ENCODE data around the gene FUBP3.

FUBP3 gene

GRCh38 chr9:130541533-130541932 lies 37.8 kb upstream of the FUBP3 start:
- H3K4me3 ChIP-seq (ENCODE audit: low read length) = no peak overlapping the region
- no peaks in the 10 kb centered on the region for H3K36me3 ChIP-seq (replicated peaks; ENCODE audit: low read depth, low read length)
- H4K20me1 ChIP-seq (ENCODE audit: insufficient read depth, low read length) = no peaks in the 10 kb centered on the region
- H2AFZ ChIP-seq (ENCODE audit: low read depth, low read length) = no peak overlapping the region
- H3K9ac ChIP-seq (ENCODE audit: low read length) = no peak overlapping the region
- H3K27ac ChIP-seq (ENCODE audit: low read length) = no peak overlapping the region
- H3K4me2 ChIP-seq (ENCODE audit: low read length) = no peak overlapping the region
- TF ChIP-seq EZH2phosphoT487 (IDR thresholded peaks at IDR 0.05; ENCODE audit: low read depth) = no peak
- TF ChIP-seq, protein P1, sequence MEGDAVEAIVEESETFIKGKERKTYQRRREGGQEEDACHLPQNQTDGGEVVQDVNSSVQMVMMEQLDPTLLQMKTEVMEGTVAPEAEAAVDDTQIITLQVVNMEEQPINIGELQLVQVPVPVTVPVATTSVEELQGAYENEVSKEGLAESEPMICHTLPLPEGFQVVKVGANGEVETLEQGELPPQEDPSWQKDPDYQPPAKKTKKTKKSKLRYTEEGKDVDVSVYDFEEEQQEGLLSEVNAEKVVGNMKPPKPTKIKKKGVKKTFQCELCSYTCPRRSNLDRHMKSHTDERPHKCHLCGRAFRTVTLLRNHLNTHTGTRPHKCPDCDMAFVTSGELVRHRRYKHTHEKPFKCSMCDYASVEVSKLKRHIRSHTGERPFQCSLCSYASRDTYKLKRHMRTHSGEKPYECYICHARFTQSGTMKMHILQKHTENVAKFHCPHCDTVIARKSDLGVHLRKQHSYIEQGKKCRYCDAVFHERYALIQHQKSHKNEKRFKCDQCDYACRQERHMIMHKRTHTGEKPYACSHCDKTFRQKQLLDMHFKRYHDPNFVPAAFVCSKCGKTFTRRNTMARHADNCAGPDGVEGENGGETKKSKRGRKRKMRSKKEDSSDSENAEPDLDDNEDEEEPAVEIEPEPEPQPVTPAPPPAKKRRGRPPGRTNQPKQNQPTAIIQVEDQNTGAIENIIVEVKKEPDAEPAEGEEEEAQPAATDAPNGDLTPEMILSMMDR (IDR thresholded peaks at IDR 0.05; ENCODE audit: low read depth, low read length) = no peak
- H3K4me1 ChIP-seq (ENCODE audit: low read length) = peaks cover 43% of the 10 kb centered on the region
- H3K79me2 ChIP-seq (ENCODE audit: low read length) = no peaks in the 10 kb centered on the region
- H3K9me3 ChIP-seq (ENCODE audit: insufficient read depth, low read length) = no peaks in the 10 kb centered on the region
- H3K27me3 ChIP-seq (ENCODE audit: low read depth, low read length) = peaks cover 17% of the 10 kb centered on the region

DNA sequence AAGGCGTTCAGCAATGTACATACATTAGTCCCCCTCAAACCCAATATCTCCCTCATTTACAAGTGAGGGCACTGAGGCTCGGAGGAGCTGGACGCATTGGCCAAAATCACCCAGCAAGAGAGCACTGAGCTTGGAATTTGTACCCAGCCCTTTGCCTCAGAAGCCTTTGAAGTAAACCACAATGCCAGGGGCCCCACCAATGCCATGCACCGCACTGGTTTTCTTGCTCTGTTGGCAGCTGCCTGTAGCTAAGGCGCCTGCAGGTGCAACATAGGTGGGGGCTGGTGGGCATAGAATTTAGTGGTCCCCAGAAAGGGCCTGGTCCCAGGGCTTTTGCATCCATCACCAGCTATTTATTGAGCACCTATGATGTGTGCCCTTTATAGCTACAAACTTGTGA lies 37.3 kb upstream of the FUBP3 start:
- no peak overlapping the region for H2AFZ ChIP-seq (ENCODE audit: low read depth, low read length)
- no peak overlapping the region for H3K9ac ChIP-seq (ENCODE audit: low read length)
- no peaks in the 10 kb centered on the region for H3K79me2 ChIP-seq (ENCODE audit: low read length)
- TF ChIP-seq EZH2phosphoT487 (IDR thresholded peaks at IDR 0.05; ENCODE audit: low read depth) = no peak
- TF ChIP-seq, protein P1 (IDR thresholded peaks at IDR 0.05; ENCODE audit: low read depth, low read length) = no peak
- peaks cover 14% of the 10 kb centered on the region for H3K27me3 ChIP-seq (ENCODE audit: low read depth, low read length)
- no peaks in the 10 kb centered on the region for H3K9me3 ChIP-seq (ENCODE audit: insufficient read depth, low read length)
- no peak overlapping the region for H3K27ac ChIP-seq (ENCODE audit: low read length)
- H3K4me2 ChIP-seq (ENCODE audit: low read length) = no peak overlapping the region
- peaks cover 43% of the 10 kb centered on the region for H3K4me1 ChIP-seq (ENCODE audit: low read length)
- H4K20me1 ChIP-seq (ENCODE audit: insufficient read depth, low read length) = no peaks in the 10 kb centered on the region
- no peak overlapping the region for H3K4me3 ChIP-seq (ENCODE audit: low read length)
- H3K36me3 ChIP-seq (replicated peaks; ENCODE audit: low read depth, low read length) = no peaks in the 10 kb centered on the region

DNA sequence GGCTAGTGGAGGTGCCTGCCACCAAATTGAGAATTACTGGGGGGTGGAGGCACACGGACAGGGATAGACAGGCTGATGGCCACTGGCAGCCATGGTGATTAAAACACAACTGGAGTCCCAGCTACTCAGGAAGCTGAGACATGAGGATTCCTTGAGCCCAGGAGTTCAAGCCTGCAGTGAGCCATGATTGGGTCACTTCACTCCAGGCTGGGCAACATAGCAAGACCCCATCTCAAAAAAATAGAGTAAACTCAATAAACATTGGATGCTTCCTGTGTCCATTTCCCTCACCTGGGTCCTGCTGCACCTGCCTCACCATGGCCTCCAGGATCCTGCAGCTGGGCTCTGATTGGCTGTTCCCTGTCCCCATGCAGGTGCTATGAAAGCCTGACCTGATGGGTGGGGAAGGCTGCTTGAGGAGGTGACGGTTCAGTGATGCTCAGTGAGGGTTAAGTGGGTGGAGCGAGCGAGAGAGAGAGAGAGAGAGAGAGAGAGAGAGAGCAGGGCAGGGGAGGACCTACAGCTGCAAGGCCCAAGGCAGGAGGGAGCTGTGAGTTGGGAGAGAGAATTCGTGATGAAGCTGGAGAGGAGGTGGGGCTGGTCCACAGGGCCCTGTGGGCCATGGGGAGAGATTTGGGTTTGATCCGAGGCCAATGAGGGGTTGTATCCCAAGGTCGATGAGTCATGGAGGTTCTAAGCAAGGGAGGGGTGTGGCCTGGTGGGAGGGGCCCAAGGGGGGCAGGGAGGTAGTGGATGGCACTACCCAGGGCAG lies 36.7 kb upstream of the FUBP3 start:
- peak overlapping the region; percentile 57; the same call in 1 of the 2 replicates for H3K9ac ChIP-seq (ENCODE audit: low read length)
- no peaks in the 10 kb centered on the region for H3K36me3 ChIP-seq (replicated peaks; ENCODE audit: low read depth, low read length)
- H3K27me3 ChIP-seq (ENCODE audit: low read depth, low read length) = peaks cover 8% of the 10 kb centered on the region
- H3K4me3 ChIP-seq (ENCODE audit: low read length) = peak overlapping the region; percentile 64
- H3K4me1 ChIP-seq (ENCODE audit: low read length) = peaks cover 43% of the 10 kb centered on the region
- H3K27ac ChIP-seq (ENCODE audit: low read length) = peak overlapping the region; percentile 73; the same call in 1 of the 2 replicates
- peak overlapping the region; percentile 77 for H3K4me2 ChIP-seq (ENCODE audit: low read length)
- H3K79me2 ChIP-seq (ENCODE audit: low read length) = no peaks in the 10 kb centered on the region
- no peaks in the 10 kb centered on the region for H4K20me1 ChIP-seq (ENCODE audit: insufficient read depth, low read length)
- H3K9me3 ChIP-seq (ENCODE audit: insufficient read depth, low read length) = no peaks in the 10 kb centered on the region
- TF ChIP-seq EZH2phosphoT487 (IDR thresholded peaks at IDR 0.05; ENCODE audit: low read depth) = no peak
- TF ChIP-seq, protein P1 (IDR thresholded peaks at IDR 0.05; ENCODE audit: low read depth, low read length) = no peak
- peak overlapping the region; percentile 95 for H2AFZ ChIP-seq (ENCODE audit: low read depth, low read length)

DNA sequence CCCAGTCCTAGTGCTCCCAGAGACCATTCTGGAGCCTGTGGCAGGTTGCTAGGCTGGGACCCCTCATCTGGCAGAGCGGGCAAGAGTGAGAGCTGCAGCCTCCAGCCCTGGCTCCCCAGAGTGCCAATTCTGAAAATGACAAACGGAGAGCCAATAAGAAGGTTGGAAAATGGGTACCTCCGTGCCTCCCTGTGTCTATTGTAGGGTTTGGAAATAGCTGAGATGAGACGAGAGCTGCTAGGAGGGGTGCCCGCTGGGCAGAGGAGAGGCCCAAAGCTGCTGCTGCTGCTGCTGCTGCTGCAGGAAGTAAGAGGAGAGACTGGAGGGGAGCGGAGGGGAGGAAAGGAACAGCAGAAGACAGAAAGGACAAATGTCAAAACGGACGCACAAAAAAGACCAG lies 36.0 kb upstream of the FUBP3 start:
- Histone ChIP-seq H3K4me3 (ENCODE audit: low read length) (peak overlapping the region; percentile 64), H3K4me1 (ENCODE audit: low read length) (peaks cover 43% of the 10 kb centered on the region), H3K79me2 (ENCODE audit: low read length) (no peaks in the 10 kb centered on the region), H3K4me2 (ENCODE audit: low read length) (peak overlapping the region; percentile 77), H3K9me3 (ENCODE audit: insufficient read depth, low read length) (no peaks in the 10 kb centered on the region), H3K9ac (ENCODE audit: low read length) (peak overlapping the region; percentile 57), H3K36me3 (replicated peaks; ENCODE audit: low read depth, low read length) (no peaks in the 10 kb centered on the region), H3K27me3 (ENCODE audit: low read depth, low read length) (peaks cover 7% of the 10 kb centered on the region), H4K20me1 (ENCODE audit: insufficient read depth, low read length) (no peaks in the 10 kb centered on the region), H3K27ac (ENCODE audit: low read length) (peak overlapping the region; percentile 73), H2AFZ (ENCODE audit: low read depth, low read length) (peak overlapping the region; percentile 95)
- no peak for TF ChIP-seq EZH2phosphoT487 (IDR thresholded peaks at IDR 0.05; ENCODE audit: low read depth)
- TF ChIP-seq, protein P1 (IDR thresholded peaks at IDR 0.05; ENCODE audit: low read depth, low read length) = no peak
